Duodenal mucosa (tissue), 2 donors: ENCODE results near the gene SF3B1.
"Not testable (repeated sequence)": the region's sequence is repeated elsewhere in the genome, so short reads cannot be mapped to it uniquely, and the experiment has no call there.

Experiments
- H3K27ac ChIP-seq: one replicate; pipeline ENCODE4 v1.7.0; 2013; ENCODE audit warnings: low read depth, low read length
- H3K27me3 ChIP-seq, 2 donors: one replicate each; pipeline ENCODE4 v1.7.0; 2013; ENCODE audit warnings: low read length in 2 of 2, control low read depth in 1 of 2; ENCODE audit not compliant: insufficient read depth in 2 of 2, control insufficient read depth in 1 of 2
- H3K36me3 ChIP-seq, 2 donors: one replicate each; pipeline ENCODE4 v1.7.0; 2013; ENCODE audit warnings: low read length in 2 of 2, control low read depth in 1 of 2; ENCODE audit not compliant: insufficient read depth in 2 of 2, control insufficient read depth in 1 of 2
- H3K4me1 ChIP-seq, 2 donors: one replicate each; pipeline ENCODE4 v1.7.0; 2013; ENCODE audit warnings: low read length in 2 of 2, control low read depth in 1 of 2; ENCODE audit not compliant: insufficient read depth in 2 of 2, control insufficient read depth in 1 of 2
- H3K4me3 ChIP-seq, 2 donors: one replicate each; pipeline ENCODE4 v1.7.0; 2013; ENCODE audit warnings: low read length in 2 of 2, low read depth in 1 of 2
- H3K9ac ChIP-seq, 2 donors: one replicate each; pipeline ENCODE4 v1.7.0; 2013; ENCODE audit warnings: low read length in 2 of 2, low read depth in 1 of 2
- H3K9me3 ChIP-seq, 2 donors: one replicate each; pipeline ENCODE4 v1.7.0; 2013; ENCODE audit warnings: low read length in 2 of 2, control low read depth in 1 of 2; ENCODE audit not compliant: control insufficient read depth in 1 of 2

SF3B1 gene

DNA sequence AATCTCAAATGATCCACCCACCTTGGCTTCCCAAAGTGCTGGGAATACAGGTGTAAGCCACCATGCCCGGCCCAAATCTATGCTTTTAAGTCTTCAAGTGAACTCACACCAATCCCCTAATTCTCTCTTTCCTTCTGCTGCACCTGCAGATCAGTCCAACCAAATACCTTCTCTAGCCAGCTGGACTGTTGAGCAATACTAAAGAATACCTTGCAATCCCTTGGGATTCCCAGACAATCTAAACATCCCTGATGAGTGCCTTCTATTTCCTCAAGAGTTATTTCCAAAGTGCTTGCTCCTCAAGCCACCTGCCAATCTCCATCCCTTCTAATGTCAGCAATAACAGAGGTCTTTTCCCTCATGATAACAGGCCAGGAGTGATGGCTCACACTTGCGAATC lies 48.6 kb downstream of the SF3B1 start:
- H3K4me1 ChIP-seq: no peaks in the 10 kb centered on the region
- no peaks in the 10 kb centered on the region for H3K9me3 ChIP-seq

DNA sequence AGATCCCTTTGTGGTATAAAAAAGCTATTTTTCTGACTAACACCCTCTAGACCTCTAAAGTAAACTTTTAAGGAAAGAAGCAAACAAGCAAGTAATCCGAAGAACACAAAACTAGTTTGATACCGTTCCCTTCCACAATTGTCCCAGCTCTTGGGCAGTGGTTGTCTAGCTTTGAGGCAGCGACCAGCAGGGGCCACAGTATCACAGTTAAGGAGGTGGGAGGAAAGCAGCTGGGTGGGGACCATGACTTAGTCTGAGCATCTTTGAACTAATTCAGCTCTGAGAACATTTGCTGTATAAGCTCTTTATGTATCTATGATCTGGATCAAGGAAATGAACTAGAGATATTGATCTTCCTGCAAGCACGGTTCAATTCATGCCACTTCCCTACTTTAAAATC lies 51.0 kb downstream of the SF3B1 start:
- Histone ChIP-seq H3K36me3 (no peaks in the 10 kb centered on the region), H3K4me1 (no peaks in the 10 kb centered on the region), H3K9me3 (no peaks in the 10 kb centered on the region), H3K9ac (no peak overlapping the region), H3K27me3 (peaks cover 0 to 3% of the 10 kb centered on the region in 2 donors), H3K4me3 (no peak overlapping the region), H3K27ac (no peak overlapping the region)

More for the DNA sequence above, 48.6 kb downstream of the SF3B1 start:
- no peak overlapping the region for H3K27ac ChIP-seq
- no peak overlapping the region for H3K4me3 ChIP-seq
- no peaks in the 10 kb centered on the region for H3K27me3 ChIP-seq
- H3K9ac ChIP-seq: no peak overlapping the region
- H3K36me3 ChIP-seq: peaks cover 4 to 12% of the 10 kb centered on the region in 2 donors

DNA sequence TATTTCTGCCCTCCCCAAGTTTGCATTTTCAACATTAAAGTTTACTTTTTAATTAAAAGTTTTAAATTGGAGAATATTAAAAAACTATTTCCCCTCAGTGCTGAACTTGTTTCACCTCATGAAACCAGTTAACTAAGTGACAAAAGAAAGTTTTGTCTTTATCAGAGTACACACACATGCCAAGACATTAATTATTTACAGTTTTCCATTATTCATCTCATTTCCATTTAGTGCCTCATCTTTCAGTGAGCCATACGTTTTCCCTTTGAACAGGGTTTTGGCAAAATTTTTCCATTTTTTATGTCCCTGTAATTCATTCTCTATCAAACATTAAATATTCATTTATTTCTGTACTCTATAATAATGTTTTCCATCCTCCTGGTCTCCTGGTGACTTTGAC lies 53.2 kb downstream of the SF3B1 start:
- H3K4me3 ChIP-seq: no peak overlapping the region
- H3K9me3 ChIP-seq: no peaks in the 10 kb centered on the region
- H3K4me1 ChIP-seq: no peaks in the 10 kb centered on the region
- H3K36me3 ChIP-seq: no peaks in the 10 kb centered on the region
- peaks cover 0 to 3% of the 10 kb centered on the region in 2 donors for H3K27me3 ChIP-seq
- H3K9ac ChIP-seq: no peak overlapping the region
- H3K27ac ChIP-seq: no peak overlapping the region

DNA sequence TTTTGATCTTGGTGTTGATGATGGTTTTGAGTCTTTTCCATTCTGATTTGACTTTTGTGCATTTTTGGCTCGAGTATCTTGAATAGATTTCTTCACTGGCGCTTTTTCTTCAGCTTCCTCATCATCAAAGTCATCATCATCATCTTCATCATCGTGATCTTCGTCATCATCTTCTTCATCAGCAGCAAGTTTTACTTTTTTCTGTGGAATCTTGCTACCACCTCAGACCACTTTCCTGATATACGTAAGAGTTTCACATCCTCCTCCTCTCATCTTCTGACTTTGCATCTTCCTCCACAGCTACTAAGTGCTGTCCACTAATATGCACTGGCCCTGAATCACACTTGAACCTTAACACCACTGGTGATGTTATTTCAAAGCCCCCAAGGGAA lies 54.9 kb downstream of the SF3B1 start:
- H3K9ac ChIP-seq, H3K4me1 ChIP-seq, H3K27me3 ChIP-seq, H3K36me3 ChIP-seq, H3K4me3 ChIP-seq, H3K27ac ChIP-seq, H3K9me3 ChIP-seq: not testable (repeated sequence)

DNA sequence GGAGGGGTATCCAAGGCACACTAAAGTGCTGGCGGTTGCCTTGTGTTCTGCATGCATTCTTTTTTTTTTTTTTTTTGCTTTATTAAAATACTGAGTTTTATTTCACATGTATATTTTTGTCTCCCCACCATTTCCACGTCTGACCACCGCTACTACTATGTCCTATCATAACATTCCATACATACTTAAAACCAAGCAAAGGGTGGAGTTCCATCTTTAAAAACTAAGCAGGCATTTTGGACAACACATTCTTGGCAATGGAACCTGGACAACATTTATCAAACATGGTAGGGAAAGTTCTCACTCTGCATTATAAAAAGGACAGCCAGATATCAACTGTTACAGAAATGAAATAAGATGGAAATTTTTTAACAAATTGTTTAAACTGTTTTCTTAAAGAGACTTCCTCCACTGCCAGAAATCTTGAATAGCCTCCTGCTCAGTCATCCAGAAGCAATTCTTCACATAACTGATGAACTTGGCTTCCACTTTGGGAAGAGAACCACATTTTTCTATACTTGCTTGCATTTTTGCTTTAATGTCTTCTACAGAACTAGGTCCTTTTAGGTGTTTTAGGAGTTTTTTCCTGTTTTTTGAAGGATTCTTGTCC lies 55.4 kb downstream of the SF3B1 start:
- H3K4me1 ChIP-seq, H3K9ac ChIP-seq, H3K27ac ChIP-seq, H3K4me3 ChIP-seq, H3K36me3 ChIP-seq, H3K9me3 ChIP-seq, H3K27me3 ChIP-seq: not testable (repeated sequence)

DNA sequence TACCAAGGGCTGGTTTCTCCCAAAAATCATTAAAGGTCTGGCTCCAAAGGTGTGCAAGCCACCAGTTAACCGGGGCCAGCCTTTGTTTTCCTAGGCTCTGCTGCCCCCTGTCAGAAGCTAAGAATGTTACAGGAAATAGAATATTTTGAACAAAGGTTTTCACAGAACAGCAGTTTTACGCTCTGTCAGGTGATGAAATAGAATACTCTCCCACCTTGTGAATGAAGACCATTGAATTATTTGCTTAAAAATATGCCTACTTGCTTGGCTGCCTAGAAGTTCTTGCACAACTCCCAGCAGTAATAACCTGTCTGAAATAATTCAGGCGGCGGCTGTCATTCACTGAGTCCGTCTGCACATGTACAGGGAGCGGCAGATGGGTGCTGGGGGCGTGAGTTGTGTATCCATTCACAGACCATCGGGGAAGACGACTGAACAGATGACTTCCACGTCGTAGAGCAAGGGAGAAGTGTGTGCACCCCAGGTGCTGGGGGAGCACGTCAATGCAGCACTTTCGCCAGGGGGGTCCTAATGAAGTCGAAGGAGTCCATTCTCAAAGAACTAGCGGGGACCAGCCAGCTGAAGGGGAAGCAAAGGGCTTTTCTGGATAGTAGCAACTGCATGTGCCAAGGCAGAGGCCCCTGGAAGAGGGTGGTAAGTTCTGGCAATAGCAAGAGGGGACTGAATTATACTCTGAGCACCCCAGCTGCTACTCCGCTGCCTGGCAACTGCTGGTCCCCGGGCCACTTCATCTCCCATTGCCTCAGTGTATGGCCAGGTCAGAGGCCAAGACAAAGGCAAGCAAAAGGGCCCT lies 56.1 kb downstream of the SF3B1 start:
- Histone ChIP-seq H3K36me3 (no peaks in the 10 kb centered on the region), H3K27ac (no peak overlapping the region), H3K9me3 (no peaks in the 10 kb centered on the region), H3K27me3 (peaks cover 0 to 3% of the 10 kb centered on the region in 2 donors), H3K4me3 (no peak overlapping the region), H3K9ac (no peak overlapping the region), H3K4me1 (no peaks in the 10 kb centered on the region)

DNA sequence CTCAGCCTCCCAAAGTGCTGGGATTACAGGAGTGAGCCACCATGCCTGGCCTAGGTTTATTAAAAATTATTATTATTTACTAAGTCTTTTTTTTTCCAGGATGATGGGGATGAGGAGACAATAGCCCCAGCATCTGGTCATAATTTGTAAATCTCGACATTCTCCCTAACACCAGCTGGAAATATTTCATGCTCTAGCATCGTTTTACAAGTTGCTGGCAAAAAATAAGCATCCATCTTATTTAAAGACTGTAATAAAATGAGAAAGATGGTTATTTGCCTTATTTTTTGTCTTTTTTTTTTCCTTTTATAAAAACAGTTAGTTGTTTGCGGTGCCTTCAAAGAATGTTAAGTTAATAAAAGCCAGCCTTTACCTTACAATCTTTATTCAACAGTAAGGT lies 56.7 kb downstream of the SF3B1 start:
- no peaks in the 10 kb centered on the region for H3K4me1 ChIP-seq
- no peak overlapping the region for H3K27ac ChIP-seq
- H3K4me3 ChIP-seq: no peak overlapping the region
- no peaks in the 10 kb centered on the region for H3K36me3 ChIP-seq
- no peak overlapping the region for H3K9ac ChIP-seq
- no peaks in the 10 kb centered on the region for H3K9me3 ChIP-seq
- peaks cover 0 to 3% of the 10 kb centered on the region in 2 donors for H3K27me3 ChIP-seq

DNA sequence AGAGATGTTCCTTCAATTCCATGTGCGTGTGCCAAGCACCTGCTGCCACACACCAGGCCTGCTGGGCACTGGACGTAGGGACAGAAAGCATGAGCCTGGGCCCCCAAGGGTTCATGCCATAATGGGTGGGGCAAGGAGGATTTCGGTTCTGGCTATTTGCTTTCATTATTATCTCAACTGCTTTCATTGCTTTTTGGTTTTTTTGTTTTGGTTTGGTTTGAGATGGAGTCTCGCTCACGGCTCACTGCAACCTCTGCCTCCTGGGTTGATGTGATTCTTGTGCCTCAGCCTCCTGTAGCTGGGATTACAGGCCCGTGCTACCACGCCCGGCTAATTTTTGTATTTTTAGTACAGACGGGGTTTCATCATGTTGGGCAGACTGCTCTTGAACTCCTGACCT lies 57.2 kb downstream of the SF3B1 start:
- H3K36me3 ChIP-seq: no peaks in the 10 kb centered on the region
- no peaks in the 10 kb centered on the region for H3K9me3 ChIP-seq
- no peaks in the 10 kb centered on the region for H3K4me1 ChIP-seq
- no peak overlapping the region for H3K9ac ChIP-seq
- peaks cover 0 to 3% of the 10 kb centered on the region in 2 donors for H3K27me3 ChIP-seq
- no peak overlapping the region for H3K27ac ChIP-seq
- H3K4me3 ChIP-seq: no peak overlapping the region

DNA sequence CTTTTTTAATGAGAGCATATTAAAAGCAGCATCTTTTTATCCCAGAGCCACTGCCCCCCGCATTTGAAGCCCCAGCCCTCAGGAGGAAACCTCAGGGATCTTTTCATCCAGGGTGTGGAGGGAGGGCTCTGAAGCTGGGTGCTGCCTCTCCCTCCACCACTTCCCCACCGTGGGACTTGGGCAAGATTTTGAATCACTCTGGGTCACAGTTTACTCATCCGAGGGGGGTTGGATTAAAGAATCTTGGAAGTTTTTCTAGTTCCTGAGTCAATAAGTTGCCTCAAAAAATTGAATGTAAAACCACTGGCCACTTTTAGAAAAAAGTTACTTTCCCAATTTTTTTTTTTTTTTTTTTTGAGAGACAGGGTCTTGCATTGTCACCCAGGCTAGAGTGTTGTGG lies 62.2 kb downstream of the SF3B1 start:
- Histone ChIP-seq H3K36me3 (no peaks in the 10 kb centered on the region), H3K27ac (no peak overlapping the region), H3K4me3 (no peak overlapping the region), H3K9ac (no peak overlapping the region), H3K9me3 (no peaks in the 10 kb centered on the region), H3K4me1 (peaks cover 9 to 11% of the 10 kb centered on the region in 2 donors), H3K27me3 (no peaks in the 10 kb centered on the region)

DNA sequence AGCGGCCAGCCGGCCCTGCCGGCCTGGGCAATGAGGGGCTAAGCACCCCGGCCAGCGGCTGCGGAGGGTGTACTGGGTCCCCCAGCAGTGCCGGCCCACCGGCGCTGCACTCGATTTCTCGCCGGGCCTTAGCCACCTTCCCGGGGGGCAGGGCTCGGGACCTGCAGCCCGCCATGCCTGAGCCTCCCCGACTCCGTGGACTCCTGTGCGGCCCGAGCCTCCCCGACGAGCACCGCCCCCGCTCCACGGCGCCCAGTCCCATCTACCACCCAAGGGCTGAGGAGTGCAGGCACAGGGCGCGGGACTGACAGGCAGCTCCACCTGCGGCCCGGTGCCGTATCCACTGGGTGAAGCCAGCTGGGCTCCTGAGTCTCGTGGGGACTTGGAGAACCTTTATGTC lies 64.2 kb downstream of the SF3B1 start:
- H3K4me3 ChIP-seq, H3K27ac ChIP-seq, H3K36me3 ChIP-seq, H3K27me3 ChIP-seq, H3K9me3 ChIP-seq, H3K9ac ChIP-seq: not testable (repeated sequence)
- H3K4me1 ChIP-seq: peaks cover 9 to 11% of the 10 kb centered on the region in 2 donors
